HFFc6 (cell line): ENCODE data around the gene SKAP1. TPM values are rescaled to one million over a fixed set of nuclear protein-coding genes. Genes with fewer than 3 reads are reported as not detected.

ENCODE experiments used
- DNase-seq: peaks from one replicate; pipeline ENCODE4 v3.0.0-alpha.2; 2018
- H3K27ac Mint-ChIP-seq: 2 replicates; pipeline ENCODE4 v1.8.0; 2020; ENCODE audit warnings: mild to moderate bottlenecking, mixed read lengths
- H3K27me3 Mint-ChIP-seq: 2 replicates; pipeline ENCODE4 v1.8.0; 2021; ENCODE audit warnings: mild to moderate bottlenecking, moderate library complexity, mixed read lengths; ENCODE audit not compliant: insufficient read depth
- H3K36me3 Mint-ChIP-seq: 2 replicates; pipeline ENCODE4 v1.8.0; 2021; ENCODE audit warnings: low read depth, mixed read lengths
- H3K4me1 Mint-ChIP-seq: 2 replicates; pipeline ENCODE4 v1.8.0; 2020; ENCODE audit warnings: low read depth, mixed read lengths
- H3K4me3 Mint-ChIP-seq: 2 replicates; pipeline ENCODE4 v1.8.0; 2020; ENCODE audit warnings: mild to moderate bottlenecking, moderate library complexity, mixed read lengths
- H3K9me3 Mint-ChIP-seq: 2 replicates; pipeline ENCODE4 v1.8.0; 2020; ENCODE audit warnings: mild to moderate bottlenecking, mixed read lengths
- total RNA-seq, 6 experiments: library from RNA; stranded (reverse); fragmentation: NEBNext Ultra II Directional; extraction: Animal tissue kit (Norgen Biotek cat#: 25700); gene quantifications; 2 replicates in 1 of 6; 3 replicates in 5 of 6; pipeline ENCODE4 v1.2.3, GENCODE V29; 2021
- TF ChIP-seq, protein P1 (sequence below): fragments of 200-600 bp; sonication (generic); IDR thresholded peaks from 2 replicates; pipeline ENCODE4 v1.5.0; 2021; ENCODE audit warnings: antibody characterized with exemption, mild to moderate bottlenecking

Gene SKAP1
- total RNA-seq, 6 experiments from 2014 or later = not detected

DNA sequence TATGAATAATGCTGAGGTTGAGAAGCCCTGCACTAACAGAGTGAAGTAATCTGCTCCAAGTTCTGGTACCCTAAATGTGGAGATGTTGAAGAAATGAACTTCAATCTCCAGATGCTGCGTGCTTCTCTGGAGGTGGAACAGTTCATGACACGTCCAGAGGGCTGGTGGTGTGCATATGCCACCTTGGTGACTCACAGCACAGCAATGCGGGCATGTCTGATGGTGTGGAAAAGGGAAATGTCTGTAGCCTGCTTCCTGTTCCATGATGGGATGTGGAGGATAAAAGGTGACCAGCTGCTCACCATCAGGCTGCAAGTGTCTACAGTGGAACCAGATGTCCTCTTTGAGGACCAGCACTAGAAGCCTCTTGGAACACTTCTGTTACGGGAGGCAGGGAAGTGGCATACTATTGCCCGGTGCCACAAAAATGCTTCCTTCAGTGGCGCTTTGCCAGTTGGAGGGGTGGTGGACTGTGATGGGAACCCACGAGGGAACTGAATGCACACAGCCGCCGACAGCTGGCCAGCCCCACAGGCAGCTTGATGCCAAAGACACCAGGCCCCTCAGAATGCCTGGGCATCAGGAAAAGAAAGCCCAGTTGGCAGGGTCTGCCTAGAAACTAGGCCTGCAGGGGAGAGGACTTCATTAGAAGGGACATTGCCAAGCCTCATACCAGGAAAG, 302.5 kb downstream of the SKAP1 start:
- peak; percentile 15 for DNase-seq
- no peaks in the 10 kb centered on the region for H3K36me3 Mint-ChIP-seq
- TF ChIP-seq, protein P1, sequence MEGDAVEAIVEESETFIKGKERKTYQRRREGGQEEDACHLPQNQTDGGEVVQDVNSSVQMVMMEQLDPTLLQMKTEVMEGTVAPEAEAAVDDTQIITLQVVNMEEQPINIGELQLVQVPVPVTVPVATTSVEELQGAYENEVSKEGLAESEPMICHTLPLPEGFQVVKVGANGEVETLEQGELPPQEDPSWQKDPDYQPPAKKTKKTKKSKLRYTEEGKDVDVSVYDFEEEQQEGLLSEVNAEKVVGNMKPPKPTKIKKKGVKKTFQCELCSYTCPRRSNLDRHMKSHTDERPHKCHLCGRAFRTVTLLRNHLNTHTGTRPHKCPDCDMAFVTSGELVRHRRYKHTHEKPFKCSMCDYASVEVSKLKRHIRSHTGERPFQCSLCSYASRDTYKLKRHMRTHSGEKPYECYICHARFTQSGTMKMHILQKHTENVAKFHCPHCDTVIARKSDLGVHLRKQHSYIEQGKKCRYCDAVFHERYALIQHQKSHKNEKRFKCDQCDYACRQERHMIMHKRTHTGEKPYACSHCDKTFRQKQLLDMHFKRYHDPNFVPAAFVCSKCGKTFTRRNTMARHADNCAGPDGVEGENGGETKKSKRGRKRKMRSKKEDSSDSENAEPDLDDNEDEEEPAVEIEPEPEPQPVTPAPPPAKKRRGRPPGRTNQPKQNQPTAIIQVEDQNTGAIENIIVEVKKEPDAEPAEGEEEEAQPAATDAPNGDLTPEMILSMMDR = no peak
- no peak overlapping the region for H3K4me3 Mint-ChIP-seq
- no peak overlapping the region; the same call in 1 of the 2 replicates for H3K27ac Mint-ChIP-seq
- H3K4me1 Mint-ChIP-seq = peaks cover 16% of the 10 kb centered on the region
- H3K27me3 Mint-ChIP-seq = peaks cover 4% of the 10 kb centered on the region
- no peaks in the 10 kb centered on the region for H3K9me3 Mint-ChIP-seq

DNA sequence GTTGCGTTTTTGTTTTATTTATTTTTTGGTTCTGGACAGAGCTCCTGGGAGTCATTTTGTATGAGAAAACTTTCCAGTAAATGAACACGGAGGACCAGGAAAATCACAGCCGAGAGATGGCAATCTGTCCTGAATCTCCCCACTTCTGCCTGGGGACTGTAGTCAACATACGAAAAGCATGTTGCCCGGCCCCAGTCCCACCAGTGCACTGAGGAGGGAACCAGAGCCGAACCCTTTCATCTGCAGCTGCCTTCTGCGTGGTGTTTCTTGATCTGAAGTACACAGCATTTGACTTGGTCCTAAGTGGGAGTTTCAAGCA, 303.5 kb downstream of the SKAP1 start:
- H3K27ac Mint-ChIP-seq = no peak overlapping the region
- no peak overlapping the region for H3K4me3 Mint-ChIP-seq
- H3K4me1 Mint-ChIP-seq = peaks cover 16% of the 10 kb centered on the region

DNA sequence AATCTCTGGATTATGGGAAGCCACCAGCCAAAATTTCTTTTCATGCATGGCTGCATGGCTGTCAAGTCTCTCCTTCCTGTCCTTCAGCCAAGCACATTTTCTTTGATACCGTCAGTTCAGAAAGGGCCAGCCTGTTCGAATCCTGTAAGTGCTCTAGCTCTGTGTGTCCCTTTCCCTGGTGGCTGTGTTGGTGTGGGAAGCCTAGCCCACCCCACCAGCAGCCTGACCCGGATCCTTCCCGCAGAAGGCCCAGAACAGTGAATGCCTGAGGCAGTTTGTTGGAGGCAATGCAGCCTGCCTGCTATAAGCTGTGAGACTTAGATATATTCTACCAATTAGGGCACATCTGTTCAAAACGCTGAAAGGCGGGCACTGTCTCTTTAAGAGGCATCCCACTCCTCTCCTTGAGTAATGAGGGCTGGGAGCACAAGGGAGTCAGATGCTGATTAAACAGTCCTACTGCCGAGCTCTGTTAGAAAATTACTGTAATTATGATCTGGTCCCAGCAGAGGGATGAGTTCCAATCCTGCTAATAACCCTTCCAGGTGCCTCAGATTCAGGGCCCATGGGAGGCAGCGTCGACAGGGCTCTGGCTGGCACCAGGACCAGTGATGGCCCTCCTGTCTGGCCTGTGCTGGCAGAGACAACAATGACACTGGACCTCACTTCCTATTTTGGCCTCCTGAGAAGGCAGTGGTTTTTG, 304.0 kb downstream of the SKAP1 start:
- TF ChIP-seq, protein P1 = no peak
- DNase-seq = no peak
- Mint-ChIP-seq H3K27ac (no peak overlapping the region), H3K4me1 (peaks cover 16% of the 10 kb centered on the region), H3K9me3 (no peaks in the 10 kb centered on the region), H3K4me3 (no peak overlapping the region), H3K27me3 (no peaks in the 10 kb centered on the region; the same call in 1 of the 2 replicates), H3K36me3 (peaks cover 5% of the 10 kb centered on the region)

More for the DNA sequence above, 303.5 kb downstream of the SKAP1 start:
- Mint-ChIP-seq H3K36me3 (no peaks in the 10 kb centered on the region; the same call in 1 of the 2 replicates), H3K27me3 (no peaks in the 10 kb centered on the region; the same call in 1 of the 2 replicates), H3K9me3 (no peaks in the 10 kb centered on the region)
- TF ChIP-seq, protein P1 = no peak
- no peak for DNase-seq

DNA sequence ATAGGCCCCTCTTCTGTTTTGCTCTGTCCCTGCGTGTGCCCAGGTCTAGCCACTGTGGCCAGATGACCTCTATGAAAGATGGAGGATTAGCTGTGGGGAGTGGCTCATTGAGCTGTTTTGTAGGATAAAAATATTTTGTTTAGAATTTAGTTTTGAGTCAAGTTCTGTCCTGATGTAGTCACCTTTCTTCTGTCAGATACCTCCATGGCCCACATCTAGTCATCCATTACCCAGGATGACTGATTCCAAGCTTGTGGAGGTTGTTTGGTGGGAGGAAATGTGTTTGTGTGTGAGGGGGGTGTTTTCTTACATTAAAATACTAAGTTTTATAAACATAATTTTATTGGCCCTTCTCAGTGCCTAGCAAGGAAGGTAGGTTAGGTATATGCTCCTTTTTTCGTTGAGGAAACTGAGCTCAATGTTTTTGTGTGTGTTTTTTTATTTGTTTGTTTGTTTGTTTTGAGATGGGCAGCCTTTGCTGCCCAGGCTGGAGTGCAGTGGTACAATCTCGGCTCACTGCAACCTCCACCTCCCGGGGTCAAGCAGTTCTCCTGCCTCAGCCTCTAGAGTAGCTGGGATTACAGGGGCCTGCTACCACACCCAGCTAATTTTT, 306.1 kb downstream of the SKAP1 start:
- Mint-ChIP-seq H3K9me3 (no peaks in the 10 kb centered on the region), H3K36me3 (peaks cover 8% of the 10 kb centered on the region), H3K27ac (no peak overlapping the region), H3K4me3 (no peak overlapping the region), H3K27me3 (peaks cover 2% of the 10 kb centered on the region; the same call in 1 of the 2 replicates), H3K4me1 (peaks cover 16% of the 10 kb centered on the region)
- no peak for DNase-seq
- TF ChIP-seq, protein P1 = no peak

DNA sequence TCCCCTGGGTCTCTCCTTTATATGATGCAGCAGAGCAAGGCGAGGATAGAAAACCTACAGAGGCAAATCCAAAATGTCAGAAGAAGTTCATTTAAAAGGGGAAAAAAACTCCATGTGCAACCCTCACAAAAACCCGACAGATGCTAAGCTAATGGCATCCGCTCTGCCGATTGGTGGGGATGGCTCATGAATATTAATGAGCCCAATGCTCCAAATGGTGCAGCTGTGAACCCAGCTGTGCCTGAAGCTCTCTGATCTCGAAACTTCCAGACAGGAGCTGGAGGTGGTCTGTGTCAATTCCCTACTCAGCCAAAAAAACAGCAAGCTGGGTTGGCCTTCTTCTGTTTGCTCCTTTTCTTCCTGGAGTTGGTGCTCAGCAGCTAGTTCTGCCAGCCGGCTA, 306.9 kb downstream of the SKAP1 start:
- Mint-ChIP-seq H3K9me3 (no peaks in the 10 kb centered on the region), H3K27me3 (peaks cover 2% of the 10 kb centered on the region; the same call in 1 of the 2 replicates), H3K4me3 (no peak overlapping the region), H3K4me1 (peaks cover 16% of the 10 kb centered on the region), H3K27ac (no peak overlapping the region), H3K36me3 (peaks cover 8% of the 10 kb centered on the region)
- no peak for DNase-seq
- TF ChIP-seq, protein P1 = no peak
